Kidney glomerular epithelial cell (primary cell): ENCODE measurements around the gene NNMT.

Experiments used
- DNase-seq: peaks from one replicate; lab custom pipeline; 2025; lab: John Stamatoyannopoulos, UW

NNMT gene

DNA sequence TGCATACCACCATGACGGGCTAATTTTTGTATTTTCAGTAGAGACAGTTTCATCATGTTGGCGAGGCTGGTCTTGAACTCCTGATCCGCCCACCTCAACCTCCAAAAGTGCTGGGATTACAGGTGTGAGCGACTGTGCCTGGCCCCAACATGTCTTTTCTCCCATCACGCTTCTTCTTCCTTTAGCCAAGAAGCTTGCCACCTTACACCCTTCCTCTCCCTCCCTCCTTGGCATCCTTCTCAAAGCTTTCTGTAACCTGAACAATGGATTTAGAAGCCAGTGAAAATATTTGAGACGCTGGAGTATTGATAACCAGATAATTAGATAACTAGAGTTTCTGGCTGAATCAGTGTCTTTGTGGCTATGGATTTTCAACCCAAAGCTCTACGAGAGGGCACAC lies 11.3 kb upstream of the NNMT start:
- DNase-seq = no peak

DNA sequence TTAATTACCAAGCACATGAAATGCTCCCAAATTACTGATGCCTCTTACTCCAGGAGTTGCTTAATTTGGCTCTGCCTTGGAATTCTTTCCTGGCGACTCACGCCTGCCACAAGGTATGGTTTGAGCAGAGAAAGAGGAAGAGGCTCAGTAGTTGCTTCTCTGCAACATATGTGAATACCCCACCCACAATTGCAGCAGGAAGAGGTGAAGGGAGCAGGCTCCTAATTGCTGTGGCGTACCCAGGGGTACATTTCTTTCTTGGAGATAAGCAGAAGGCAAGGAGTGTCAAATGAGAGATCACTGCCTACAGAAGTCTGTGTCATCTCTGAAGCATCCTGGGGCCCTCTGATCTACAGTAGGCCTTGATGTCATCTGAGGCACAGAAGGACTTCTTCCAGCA lies 10.6 kb upstream of the NNMT start:
- no peak for DNase-seq

DNA sequence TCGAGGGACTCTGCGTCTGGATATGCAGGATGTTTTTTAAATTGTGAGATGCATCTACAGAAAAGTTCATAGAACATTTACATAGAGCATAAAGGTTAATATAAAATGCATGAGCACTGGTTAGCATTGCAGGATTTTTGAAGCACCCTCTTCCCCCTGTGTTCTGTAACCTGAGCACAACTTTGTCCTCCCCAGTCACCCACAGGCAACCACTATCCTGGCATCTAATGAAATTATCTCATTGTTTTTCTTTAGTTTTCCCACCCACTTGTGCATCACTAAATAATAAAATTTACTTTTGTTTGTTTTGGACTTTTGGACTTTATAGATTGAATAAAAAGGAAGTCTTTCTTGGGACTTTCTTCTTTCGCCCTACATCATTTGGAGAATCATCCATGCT lies 10.0 kb upstream of the NNMT start:
- no peak for DNase-seq

DNA sequence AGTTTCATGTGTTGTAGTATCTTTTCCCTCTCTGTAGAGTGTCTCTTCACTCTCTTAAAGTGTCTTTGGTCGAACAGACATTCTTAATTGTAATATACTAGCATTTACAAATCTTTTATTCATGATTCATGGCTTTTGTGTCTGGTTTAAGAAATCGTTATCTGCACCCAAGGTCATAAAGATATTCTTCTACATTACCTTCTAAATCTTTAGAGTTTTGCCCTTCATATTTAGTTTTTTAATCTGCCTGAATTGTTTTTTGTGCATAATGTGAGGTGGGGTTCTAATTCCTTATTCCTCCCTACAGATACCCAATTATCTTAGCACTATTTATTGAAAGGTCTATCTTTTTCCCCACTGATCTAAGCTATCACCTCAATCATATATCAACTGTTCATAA lies 9.0 kb upstream of the NNMT start:
- no peak for DNase-seq

DNA sequence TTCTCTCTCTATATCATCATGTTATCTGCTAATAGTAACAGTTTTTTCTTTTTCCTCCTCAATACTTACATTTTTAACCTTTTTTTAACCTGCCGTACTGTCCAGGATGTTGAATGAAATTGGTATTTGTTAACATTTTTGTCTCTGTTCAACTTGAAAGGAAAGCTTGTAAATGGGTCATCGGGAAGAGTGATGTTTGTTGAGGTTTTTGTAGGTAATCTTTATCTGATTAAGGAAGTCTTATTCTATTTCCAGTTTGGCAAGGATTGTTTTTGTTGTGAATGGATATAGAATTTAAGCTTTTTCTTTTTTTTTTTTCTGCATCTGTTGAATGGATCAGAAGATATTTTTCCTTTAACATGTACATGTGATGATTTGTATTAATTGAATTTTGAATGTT lies 8.1 kb upstream of the NNMT start:
- no peak for DNase-seq

DNA sequence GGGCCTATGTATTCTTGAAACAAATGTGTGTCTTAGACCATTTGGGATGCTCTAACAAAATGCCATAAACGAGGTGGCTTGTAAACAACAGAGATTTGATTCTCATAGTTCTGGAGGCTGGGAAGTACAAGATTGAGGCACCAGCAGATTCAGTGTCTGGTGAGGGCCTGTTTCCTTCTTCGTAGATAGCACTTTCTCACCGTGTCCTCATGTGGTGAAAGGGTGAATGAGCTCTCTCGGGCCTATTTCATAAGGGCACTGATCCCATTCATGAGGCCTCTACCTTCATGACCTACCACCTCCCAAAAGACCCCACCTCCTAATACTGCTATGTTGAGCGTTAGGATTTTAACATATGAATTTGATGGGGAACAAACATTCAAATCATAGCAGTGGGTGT lies 6.4 kb upstream of the NNMT start:
- DNase-seq = no peak

DNA sequence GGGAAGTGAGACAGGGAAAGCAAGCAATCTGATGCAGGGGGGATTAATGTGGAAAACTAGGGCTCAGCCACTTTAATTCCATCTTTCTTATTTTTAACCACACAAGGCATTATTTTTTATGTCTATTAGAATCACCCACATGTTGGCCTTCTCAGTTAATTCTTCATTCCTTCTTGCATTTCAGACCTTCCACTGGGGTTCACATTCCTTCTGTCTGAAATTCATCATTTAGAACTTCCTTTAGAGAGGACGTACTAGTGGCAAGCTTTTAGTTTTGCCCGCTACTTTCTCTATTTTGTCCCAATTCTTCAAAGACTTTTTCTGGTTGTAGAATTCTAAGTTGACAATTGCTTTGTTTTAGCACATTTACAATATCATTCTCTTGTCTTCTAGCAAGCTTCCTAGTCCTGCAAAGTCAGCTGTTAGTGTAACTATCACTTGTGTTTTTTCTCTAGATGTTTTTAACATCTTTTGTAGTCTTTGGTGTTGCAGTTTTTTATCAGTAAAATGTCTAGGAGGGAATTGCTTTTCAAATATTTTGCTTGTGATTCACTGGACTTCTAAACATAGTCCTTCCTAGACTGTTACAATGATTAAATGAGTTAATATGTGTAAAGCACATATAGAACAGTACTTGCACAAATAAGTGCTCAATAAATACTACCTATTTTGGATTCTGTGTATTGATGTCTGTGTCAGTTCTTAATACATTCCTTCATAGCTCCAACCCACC lies 5.5 kb upstream of the NNMT start:
- no peak for DNase-seq

DNA sequence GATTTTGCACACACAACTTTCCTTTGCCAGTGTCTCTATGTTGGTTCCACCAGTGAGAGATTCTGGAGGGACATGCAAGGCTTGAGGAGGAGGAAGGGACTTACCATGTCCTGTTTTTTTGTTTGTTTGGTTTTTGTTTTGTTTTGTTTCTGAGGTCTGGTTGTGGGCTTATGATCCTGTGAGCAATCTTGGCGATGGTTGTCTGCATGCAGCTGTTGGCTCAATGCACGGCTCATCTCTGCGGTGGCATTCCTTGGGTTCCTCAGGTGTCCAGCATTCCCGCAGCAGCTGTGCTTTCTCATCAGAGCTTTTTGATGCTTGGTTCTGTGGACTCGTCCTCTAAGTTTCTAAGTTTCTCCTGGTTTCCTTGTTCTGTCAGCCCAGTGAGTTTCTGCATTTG lies 4.8 kb upstream of the NNMT start:
- DNase-seq = no peak

DNA sequence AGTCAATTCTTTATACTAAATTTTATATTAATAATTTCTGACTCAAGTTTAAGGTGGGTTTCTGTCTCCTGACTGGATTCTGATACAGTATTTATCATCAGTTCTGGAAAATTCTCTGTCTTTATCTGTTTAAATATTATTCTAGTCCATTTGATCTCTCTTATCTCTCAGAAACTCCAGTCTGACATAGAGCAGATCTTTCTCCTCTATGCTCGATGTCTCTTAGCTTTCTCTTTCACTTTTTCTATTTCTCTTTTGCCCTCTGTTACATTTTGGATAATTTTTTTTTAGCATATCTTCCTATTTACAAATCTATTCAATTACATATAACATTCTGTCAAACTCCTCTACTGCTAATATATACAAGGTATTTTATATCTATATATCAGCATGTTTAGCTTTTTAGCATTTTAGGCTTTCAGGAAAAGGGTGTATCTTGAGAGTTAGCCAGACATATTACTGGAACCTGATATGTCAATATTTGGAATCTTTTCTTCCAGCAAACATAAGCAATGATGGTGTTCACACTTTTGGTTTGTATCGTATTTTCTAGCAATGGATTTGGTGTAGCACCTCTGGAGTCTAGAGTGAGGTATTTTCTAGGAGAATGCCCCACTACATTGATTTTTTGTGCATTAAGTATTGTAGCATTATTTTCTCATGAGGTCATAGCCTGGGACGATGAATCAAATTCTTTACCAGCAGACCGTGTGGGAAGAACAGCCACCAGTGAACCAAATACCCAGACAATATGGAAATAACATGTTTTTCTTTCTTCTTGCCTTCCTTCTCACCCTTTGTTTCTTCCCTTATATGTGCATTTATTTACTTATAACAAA lies 4.1 kb upstream of the NNMT start:
- peak; percentile 78 for DNase-seq

DNA sequence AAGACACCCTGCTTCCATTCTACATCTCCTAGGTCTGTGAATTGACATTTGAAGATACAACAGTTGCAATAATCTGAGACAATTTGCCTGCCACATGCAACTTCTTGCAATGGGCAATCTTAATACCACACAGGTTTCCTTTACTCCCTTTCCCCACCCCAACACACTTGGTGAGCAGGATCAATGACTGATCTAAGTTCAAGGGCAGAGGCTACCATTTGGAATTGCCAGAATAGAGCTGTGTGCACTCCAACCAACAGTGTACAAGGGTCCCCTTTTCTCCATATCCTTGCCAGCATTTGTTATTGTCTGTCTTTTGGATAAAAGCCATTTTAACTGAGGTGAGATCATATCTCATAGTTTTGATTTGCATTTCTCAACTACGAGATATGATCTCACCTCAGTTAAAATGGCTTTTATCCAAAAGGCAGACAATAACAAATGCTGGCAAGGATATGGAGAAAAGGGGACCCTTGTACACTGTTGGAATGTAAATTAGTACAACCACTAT lies 2.9 kb upstream of the NNMT start:
- DNase-seq = no peak

DNA sequence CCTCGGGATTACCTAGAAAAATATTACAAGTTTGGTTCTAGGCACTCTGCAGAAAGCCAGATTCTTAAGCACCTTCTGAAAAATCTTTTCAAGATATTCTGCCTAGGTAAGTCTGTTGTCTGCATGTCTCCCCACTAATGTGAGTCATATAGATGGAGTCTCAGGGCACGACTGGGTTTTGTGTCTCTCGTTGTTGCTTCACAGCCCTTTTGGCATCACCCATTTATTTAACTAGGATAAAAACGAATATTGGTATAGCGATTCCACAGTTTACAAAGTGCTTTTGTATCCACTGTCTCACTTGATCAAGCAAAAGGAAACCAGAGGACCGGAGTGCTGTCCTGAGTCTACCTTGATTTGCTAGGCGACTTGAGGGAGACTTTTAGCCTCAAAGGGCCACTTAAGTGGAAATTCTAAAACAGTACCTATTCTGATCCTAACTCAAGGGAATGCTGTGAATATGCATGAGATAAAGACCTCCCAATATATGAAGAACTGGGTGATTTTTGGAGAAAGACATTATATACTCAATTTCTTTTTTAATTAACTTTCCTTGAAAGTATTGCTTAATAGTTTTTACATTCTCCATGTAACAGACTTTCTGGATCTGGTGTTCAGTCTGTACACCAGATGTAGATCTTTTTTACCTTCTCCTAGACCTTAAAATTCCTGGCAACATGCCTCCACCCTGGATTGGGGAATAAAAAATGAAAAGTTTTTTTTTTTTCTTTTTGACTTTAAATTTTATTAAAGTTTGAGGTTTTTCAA lies 590 bp downstream of the NNMT start:
- DNase-seq = peak; percentile 80

DNA sequence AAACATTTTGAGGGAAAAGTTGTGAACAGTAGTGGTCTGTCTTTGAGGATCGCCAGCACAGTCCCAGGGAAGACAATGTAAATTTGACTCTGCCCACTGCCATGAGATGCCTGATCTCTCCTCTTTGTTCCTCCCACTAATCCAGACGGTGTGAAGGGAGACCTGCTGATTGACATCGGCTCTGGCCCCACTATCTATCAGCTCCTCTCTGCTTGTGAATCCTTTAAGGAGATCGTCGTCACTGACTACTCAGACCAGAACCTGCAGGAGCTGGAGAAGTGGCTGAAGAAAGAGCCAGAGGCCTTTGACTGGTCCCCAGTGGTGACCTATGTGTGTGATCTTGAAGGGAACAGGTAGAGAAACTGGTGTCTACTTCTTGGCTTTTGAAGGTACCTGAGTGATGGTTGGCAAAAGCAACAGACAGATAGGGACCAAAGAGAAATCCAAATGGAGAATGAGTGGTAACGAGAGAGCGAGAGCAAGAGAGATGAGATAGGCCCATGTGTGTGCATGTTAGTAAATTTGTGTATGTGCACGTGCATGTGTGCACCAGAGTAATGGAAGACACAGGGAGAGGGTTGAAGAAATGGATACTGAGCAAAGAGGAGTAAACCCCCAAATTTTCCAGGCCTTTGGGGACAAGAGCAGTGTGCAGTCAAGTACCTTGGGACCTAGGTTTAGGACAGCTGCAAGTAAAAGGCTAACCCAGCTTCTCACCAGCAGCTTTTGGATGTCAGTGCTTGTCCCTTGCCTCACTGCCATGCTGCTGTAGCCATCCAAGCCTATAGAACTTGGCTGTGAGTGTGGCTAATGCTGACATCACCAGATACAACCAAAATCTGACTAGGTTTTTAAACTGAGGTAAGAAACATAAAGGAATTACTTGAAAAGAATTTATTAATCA lies 1.9 kb downstream of the NNMT start:
- DNase-seq = no peak

DNA sequence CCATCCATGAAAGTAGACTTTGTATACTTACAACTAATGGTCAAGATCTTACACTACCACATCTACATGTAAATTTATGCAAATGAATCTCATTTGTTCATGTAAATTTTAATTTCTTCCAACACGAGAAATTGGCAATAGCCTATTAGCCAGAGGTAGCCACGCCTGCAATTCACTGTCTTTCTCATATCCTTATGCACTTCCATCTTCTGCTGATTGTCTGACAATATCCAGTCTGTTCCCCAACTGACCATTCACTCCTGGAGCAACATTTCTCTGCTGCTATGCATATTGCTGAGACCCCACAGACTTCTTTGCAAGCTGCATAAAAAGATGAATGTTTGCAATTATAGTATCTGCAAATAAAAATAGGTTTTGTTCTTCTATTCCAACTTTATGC lies 2.5 kb downstream of the NNMT start:
- no peak for DNase-seq

DNA sequence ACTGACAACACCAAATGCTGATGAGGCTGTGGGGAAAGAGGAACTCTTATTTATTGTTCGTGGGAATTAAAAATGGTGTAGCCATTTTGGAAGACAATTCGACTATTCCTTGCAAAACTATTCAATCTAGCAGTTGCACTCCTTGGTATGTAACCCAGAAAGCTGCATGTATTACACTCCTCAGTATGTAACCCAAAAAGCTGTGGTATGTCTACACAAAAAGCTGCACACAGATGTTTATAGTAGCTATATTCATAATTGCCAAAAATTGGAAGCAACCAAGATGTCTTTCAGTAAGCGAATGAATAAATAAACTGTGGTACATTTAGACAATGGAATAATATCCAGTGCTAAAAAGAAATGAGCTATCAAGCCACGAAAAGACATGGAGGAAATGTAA lies 4.9 kb downstream of the NNMT start:
- DNase-seq = no peak

DNA sequence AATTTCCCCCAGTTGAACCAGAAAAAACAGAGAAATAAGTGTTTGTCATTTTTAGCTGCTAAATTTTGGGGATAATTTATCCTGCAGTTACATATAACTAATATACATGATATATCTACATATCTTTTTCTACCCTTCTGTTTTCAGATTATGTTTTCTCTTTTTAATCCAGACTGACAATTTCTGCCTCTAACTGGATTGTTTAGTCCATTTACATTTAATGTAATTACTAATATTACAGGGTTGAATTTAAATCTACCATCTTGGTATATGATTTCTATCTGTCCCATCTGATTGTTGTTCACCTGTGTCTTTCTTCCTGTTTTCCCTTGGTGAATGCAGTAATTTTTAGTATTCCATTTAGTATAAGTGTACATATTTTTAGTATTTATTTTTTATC lies 5.7 kb downstream of the NNMT start:
- no peak for DNase-seq

DNA sequence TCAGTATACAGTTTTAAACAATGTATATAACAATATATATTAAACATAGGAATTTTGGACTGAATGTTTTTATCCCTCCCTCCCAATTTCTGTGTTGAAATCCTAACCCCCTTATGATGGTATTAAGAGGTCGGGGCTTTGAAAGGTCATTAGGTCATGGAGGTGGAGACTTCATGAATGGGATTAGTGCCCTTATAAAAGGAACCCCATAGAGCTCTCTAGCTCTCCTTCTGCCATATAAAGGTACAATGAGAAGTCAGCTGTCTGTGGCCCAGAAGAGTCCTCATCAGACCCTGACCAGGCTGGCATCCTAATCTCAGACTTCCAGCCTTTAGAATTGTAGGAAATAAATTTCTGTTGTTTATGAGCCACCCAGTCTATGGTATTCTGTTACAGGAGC lies 6.5 kb downstream of the NNMT start:
- no peak for DNase-seq

DNA sequence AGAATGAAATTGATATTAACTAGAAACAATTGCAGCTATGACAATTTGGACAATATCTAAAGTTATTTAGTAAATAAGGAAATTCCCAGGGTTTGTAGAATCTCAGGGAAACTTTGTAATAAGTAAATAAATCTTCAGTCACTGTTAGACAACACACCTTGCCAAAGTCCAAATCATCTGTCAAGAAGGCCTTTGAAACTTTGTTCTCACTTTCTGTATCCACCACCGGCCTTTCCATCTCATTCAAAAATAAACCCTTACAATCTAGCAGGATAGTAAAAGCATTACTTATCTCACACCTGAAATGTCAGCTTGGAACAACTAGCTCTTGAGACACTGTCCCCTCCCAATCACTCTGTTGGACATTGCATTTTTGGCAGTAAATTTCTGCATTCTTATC lies 7.9 kb downstream of the NNMT start:
- DNase-seq = no peak

DNA sequence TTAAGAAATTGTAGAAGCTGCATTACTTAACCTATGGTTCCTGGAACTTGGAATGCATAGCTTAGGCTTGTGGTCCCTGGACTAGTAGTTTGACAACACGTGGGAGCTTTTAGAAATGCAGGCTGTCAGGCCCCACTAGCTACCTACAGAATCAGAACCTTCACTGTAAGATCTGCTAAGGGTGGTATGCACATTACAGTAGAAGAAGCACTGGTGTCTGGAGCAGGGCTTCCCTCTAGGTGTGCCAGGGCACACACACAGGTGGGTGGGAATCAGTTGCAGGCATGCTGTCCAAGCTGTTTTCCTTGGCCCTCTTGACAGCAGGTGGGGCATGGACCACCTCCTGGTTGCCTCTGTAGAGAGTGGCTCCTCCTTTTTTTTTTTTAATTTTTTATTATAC lies 8.8 kb downstream of the NNMT start:
- DNase-seq = no peak

DNA sequence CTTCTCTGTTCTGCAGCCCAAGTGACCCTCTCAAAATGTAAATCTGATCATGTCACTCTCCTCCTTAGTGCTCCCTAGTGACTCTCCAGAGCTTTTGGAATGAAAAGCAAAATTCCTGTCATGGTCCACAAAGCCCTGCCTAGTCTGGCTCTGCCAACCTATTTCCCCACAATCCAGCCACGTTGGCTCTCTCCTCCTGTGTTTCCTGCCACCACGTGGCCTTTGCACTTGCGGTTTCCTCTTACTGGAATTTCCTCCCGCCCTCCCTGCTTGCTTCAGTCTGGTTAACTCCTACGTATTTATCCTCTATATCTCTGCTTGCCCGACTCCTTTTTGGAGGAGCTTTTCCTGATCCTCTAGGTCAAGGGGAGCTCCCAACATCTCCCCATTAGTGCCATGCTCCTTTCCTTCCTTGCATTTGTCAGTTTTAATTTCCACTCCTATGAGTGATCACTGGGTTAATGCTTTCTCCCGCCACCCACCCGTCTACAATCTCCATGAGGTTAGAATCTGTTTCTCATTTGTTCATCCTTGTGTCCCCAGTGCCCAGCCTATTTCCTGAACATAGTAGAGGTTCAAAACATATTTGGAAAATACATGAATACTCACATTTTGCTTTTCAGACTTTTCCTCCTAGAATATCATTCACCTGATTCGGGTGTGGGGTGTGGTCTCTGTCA lies 11.5 kb downstream of the NNMT start:
- peak; percentile 56 for DNase-seq

DNA sequence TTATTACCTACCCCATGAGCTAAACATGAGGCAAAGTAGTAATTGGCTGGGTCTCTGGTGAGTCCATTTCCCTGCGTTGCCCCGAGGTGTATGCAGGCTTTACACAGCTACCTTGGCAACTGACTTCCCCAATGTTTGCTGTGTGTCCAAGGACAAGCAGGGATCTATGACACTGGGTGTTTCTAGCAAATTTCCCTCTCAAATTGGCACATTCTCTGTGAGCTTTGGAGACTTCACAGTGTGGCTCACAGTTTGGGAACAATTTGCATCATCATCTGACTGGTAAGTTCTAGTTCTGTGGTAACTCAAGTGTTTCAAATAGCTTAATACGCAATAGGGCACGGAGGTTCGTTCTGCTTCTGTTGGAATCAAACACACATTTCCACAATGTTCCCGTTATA lies 12.5 kb downstream of the NNMT start:
- no peak for DNase-seq

DNA sequence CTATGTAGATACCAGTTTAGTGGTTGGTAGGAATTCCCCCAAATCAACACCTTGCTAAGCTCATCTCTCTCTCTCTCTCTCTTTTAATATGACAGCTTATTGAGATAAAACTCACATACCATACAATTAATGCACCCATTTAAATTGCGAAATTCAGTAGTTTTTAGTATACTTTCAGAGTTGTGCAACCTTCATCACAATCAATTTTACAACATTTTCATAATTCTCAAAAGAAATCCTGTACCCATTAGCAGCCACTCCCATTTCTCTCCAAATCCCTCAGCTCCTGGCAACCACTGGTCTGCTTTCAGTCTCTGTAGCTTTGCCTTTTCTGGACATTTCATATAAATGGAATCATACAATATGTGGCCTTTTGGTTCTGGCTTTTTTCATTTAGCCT lies 13.3 kb downstream of the NNMT start:
- DNase-seq = no peak
